Glutamatergic neuron (in vitro differentiated cells): ENCODE data around the gene TBC1D8B. TPM values are rescaled to one million over a fixed set of nuclear protein-coding genes. Genes with fewer than 3 reads are reported as not detected.
"Not testable (repeated sequence)": the region's sequence is repeated elsewhere in the genome, so short reads cannot be mapped to it uniquely, and the experiment has no call there.

ENCODE experiments used
- DNase-seq: peaks from one replicate; pipeline ENCODE4 v3.0.0; 2022
- H3K27ac Mint-ChIP-seq: one replicate; pipeline ENCODE4 v1.8.0; 2020; ENCODE audit warnings: mild to moderate bottlenecking, mixed read lengths, inconsistent platforms; ENCODE audit not compliant: unreplicated experiment
- H3K27me3 Mint-ChIP-seq: one replicate; pipeline ENCODE4 v1.8.0; 2020; ENCODE audit warnings: mild to moderate bottlenecking, moderate library complexity, mixed read lengths, inconsistent platforms; ENCODE audit not compliant: unreplicated experiment
- H3K36me3 Mint-ChIP-seq: one replicate; pipeline ENCODE4 v1.8.0; 2020; ENCODE audit warnings: mild to moderate bottlenecking, mixed read lengths, inconsistent platforms; ENCODE audit not compliant: unreplicated experiment
- H3K4me1 Mint-ChIP-seq: one replicate; pipeline ENCODE4 v1.8.0; 2020; ENCODE audit warnings: mild to moderate bottlenecking, low read depth, mixed read lengths, inconsistent platforms; ENCODE audit not compliant: unreplicated experiment
- H3K4me3 Mint-ChIP-seq: one replicate; pipeline ENCODE4 v1.8.0; 2020; ENCODE audit warnings: mild to moderate bottlenecking, mixed read lengths, inconsistent platforms; ENCODE audit not compliant: unreplicated experiment
- H3K9me3 Mint-ChIP-seq: one replicate; pipeline ENCODE4 v1.8.0; 2020; ENCODE audit warnings: mild to moderate bottlenecking, moderate library complexity, mixed read lengths, inconsistent platforms; ENCODE audit not compliant: unreplicated experiment
- total RNA-seq: library from RNA; stranded (reverse); fragmentation: NEBNext Ultra II Directional; extraction: Animal tissue kit (Norgen Biotek cat#: 25700); gene quantifications from one replicate; pipeline ENCODE4 v1.2.1, GENCODE V29; 2021; ENCODE audit not compliant: unreplicated experiment
- TF ChIP-seq, protein P1 (sequence below): fragments of 200-600 bp; sonication (generic); IDR thresholded peaks from one replicate; pipeline ENCODE4 v1.5.0; 2021; ENCODE audit not compliant: partially characterized antibody, unreplicated experiment

The TBC1D8B gene
- total RNA-seq, 1 donor from 2014 or later: 4.6 TPM

DNA sequence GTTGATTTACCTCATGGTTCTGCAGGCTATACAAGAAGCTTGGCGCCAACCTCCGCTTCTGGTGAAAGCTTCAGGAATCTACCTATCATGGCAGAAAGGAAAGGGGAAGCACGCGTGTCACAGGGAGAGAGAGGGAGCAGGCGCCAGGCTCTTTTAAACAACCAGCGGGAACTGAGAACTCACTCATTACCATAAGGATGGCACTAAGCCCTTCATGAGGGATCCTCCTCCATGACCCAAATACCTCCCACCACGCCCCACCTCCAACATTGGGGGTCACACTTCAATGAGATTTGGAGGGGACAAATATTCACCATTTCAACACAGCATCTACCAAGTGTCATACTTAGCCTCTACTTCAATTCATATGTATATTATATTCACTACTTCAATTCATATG is 18.8 kb upstream of the TBC1D8B start:
- Mint-ChIP-seq H3K27ac (no peak overlapping the region), H3K4me1 (no peaks in the 10 kb centered on the region), H3K9me3 (no peaks in the 10 kb centered on the region), H3K27me3 (no peaks in the 10 kb centered on the region), H3K4me3 (no peak overlapping the region), H3K36me3 (no peaks in the 10 kb centered on the region)
- no peak for DNase-seq
- TF ChIP-seq, protein P1, sequence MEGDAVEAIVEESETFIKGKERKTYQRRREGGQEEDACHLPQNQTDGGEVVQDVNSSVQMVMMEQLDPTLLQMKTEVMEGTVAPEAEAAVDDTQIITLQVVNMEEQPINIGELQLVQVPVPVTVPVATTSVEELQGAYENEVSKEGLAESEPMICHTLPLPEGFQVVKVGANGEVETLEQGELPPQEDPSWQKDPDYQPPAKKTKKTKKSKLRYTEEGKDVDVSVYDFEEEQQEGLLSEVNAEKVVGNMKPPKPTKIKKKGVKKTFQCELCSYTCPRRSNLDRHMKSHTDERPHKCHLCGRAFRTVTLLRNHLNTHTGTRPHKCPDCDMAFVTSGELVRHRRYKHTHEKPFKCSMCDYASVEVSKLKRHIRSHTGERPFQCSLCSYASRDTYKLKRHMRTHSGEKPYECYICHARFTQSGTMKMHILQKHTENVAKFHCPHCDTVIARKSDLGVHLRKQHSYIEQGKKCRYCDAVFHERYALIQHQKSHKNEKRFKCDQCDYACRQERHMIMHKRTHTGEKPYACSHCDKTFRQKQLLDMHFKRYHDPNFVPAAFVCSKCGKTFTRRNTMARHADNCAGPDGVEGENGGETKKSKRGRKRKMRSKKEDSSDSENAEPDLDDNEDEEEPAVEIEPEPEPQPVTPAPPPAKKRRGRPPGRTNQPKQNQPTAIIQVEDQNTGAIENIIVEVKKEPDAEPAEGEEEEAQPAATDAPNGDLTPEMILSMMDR: no peak

DNA sequence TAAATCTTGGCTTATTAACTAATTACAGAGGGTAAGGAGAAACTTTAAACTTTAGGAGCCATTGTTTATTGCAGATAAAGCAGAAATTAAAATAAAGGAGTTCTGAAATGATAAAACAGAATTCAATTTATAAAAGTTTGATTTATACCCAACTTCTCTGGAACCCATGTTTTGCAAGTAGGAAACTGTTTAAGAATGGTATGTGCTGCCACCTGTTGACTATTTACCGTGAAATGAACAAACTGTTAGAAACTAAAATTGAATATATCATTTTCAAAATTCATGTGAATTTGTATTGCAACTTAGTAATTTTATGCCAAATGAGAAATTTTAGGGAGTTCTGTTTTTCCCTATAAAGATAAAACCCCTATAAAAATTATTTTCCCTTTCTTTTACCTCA is 11.0 kb upstream of the TBC1D8B start:
- Mint-ChIP-seq H3K36me3 (no peaks in the 10 kb centered on the region), H3K4me3 (no peak overlapping the region), H3K9me3 (no peaks in the 10 kb centered on the region), H3K4me1 (no peaks in the 10 kb centered on the region), H3K27ac (no peak overlapping the region), H3K27me3 (no peaks in the 10 kb centered on the region)
- TF ChIP-seq, protein P1: no peak
- DNase-seq: no peak

DNA sequence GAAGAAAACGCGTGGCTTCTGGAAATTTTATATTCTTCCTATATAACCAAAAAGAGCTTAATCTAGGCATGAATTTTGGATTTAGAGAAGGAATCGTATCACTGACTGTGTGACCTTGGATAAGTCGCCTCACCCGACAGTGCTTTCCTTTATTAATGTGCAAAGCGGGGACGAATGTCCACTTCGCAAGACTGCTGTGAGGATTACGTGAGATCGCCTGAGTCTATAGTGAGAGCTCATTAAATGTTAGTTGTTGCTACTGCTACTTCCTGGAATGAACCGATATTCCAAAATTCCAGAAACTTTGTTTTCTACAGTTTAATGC is 448 bp upstream of the TBC1D8B start:
- Mint-ChIP-seq H3K4me1 (no peaks in the 10 kb centered on the region), H3K9me3 (peaks cover 1% of the 10 kb centered on the region), H3K27ac (no peak overlapping the region), H3K27me3 (peaks cover 7% of the 10 kb centered on the region), H3K4me3 (peak overlapping the region; percentile 100), H3K36me3 (no peaks in the 10 kb centered on the region)
- TF ChIP-seq, protein P1: no peak
- DNase-seq: no peak

DNA sequence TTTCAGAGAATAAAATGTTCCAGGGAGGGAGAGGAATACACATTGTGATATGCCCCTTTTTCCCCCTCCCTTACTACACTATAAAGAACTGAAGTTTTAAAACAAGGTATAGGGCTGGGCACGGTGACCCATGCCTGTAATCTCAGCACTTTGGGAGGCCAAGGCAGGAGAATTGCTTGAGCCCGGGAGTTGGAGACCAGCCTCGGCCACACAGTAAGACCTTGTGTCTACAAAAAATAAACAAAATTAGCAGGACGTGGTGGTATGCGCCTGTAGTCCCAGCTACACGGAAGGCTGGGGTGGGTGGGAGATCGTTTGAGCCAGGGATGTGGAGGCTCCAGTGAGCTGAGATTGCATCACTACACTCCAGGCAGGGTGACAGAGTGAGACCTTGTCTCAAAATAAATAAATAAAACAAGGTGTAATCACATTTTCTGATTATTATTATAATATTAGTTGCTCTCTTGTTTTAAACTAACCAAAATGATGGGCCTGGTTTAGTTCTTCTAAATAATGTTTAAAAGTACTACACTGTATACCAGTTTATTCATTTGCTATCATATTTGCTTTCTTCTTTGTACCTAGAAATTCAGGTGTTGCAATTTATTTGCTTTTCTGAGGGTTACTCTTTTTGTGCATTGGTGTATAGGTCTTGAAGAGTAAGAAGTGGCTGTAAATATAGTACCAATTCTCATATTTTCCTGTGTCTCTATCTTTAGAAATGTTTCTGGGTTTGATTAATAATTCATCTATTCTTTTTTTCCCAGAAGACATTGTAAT is 8.8 kb downstream of the TBC1D8B start:
- no peaks in the 10 kb centered on the region for H3K9me3 Mint-ChIP-seq
- no peak overlapping the region for H3K27ac Mint-ChIP-seq
- peaks cover 1% of the 10 kb centered on the region for H3K27me3 Mint-ChIP-seq
- no peaks in the 10 kb centered on the region for H3K36me3 Mint-ChIP-seq
- DNase-seq: no peak
- H3K4me1 Mint-ChIP-seq: no peaks in the 10 kb centered on the region
- TF ChIP-seq, protein P1: no peak
- H3K4me3 Mint-ChIP-seq: no peak overlapping the region

DNA sequence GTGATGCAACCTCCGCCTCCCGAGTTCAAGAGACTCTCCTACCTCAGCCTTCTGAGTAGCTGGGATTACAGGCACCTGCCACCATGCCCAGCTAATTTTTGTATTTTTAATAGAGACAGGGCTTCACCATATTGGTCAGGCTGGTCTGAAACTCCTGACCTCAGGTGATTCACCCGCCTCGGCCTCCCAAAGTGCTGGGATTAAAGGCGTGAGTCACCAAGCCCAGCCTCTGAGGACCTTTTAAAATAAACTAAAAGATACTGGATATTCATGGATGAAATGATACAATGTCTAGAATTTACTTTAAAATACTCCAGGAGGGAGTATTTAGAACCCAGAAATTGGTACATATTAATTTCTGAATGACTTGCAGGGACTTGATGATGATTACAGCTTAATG is 10.5 kb downstream of the TBC1D8B start:
- not testable (repeated sequence) for H3K4me1 Mint-ChIP-seq, H3K9me3 Mint-ChIP-seq, H3K36me3 Mint-ChIP-seq, H3K27me3 Mint-ChIP-seq, H3K4me3 Mint-ChIP-seq, DNase-seq, H3K27ac Mint-ChIP-seq

DNA sequence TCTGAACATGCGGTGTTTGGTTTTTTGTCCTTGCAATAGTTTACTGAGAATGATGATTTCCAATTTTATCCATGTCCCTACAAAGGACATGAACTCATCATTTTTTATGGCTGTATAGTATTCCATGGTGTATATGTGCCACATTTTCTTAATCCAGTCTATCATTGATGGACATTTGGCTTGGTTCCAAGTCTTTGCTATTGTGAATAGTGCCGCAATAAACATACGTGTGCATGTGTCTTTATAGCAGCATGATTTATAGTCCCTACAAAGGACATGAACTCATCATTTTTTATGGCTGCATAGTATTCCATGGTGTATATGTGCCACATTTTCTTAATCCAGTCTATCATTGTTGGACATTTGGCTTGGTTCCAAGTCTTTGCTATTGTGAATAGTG is 11.6 kb downstream of the TBC1D8B start:
- not testable (repeated sequence) for H3K4me3 Mint-ChIP-seq, H3K4me1 Mint-ChIP-seq, H3K9me3 Mint-ChIP-seq, DNase-seq, H3K27me3 Mint-ChIP-seq, H3K36me3 Mint-ChIP-seq, H3K27ac Mint-ChIP-seq
